Activated naive CD4-positive, alpha-beta T cell (primary cell): ENCODE data around the gene ARHGAP4.

Experiments used
- DNase-seq, 4 experiments: peaks; one replicate each; lab custom pipeline; 2025; lab: John Stamatoyannopoulos, UW

ARHGAP4 gene

GRCh38 chrX:153963546-153963945, 37.5 kb upstream of the ARHGAP4 start:
- DNase-seq = no peak

DNA sequence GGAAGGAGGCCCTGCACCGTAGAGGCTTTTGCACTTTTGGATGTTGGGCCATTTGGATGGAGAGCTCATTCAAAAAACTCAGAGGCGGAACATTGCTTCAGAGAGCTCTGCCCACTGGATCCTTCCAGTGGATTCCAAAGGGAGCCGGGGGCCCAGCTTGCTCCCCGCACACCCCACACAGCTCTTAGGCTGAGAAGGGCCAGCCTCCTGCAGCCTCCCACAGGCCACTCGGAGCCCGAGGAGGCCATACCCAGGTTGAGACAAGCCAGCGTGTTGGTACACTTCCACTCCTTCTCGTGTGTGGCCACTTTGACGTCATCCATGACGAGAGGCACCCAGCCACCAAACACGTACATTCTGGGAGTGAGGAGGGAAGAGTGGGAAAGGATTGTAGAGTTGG, 35.2 kb upstream of the ARHGAP4 start:
- DNase-seq = no peak

DNA sequence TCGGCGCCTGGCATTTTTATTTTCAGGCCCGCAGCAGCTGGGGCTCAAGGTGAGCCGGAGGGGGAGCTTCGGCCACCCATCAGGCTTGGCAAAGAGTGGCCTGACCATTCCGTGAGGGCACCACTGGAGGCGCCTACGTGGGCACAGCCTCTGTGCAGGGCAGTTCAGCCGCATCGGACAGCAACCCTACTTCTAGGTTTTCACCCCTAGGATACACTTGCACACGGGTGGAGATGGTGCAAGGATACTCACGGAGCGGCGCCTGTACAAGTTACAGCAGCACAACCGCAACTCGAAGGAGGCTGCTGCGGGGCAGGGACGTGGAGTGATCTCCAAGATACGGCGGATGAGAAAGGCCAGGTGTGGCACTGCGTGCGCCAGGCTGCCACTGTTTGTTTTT, 34.7 kb upstream of the ARHGAP4 start:
- DNase-seq = no peak

DNA sequence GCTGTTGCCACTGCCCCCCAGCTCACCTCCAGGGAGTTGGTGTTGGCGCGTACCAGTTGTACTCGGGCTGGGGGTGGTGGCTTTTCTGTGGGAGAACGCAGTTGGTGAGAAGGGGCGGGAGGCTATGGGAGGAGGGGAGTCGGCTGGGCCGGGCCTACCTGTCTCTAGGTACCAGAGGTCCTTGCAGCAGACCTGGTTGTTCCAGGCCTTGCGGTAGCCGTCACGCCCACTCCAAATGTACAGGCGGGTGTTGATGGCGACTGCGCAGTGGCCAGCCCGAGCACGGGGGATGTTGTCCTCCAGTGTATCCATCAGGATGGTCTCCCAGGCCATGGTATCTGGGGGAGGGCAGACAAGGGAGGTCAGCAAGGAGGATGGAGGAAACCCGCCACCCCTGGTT, 34.0 kb upstream of the ARHGAP4 start:
- DNase-seq = no peak

DNA sequence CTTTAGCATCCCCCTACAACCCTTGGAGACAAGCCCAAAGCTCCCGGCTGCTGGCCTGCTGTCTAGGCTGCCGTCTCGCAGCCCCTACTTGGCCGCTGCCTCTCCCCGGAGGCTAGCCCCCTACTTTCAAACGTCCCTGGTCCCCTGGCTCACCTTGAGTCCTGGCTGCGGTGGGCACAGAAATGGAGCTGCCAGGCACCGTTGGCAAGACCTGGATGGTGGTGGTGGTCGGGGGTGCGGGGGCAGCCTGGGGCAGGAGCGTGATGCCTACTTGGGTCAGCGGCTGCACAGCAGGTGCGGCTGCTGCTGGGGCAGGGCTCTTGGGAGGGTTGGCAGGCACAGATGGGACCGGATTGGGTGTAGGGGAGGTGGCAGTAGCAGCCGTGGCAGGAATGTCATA, 33.6 kb upstream of the ARHGAP4 start:
- no peak for DNase-seq

DNA sequence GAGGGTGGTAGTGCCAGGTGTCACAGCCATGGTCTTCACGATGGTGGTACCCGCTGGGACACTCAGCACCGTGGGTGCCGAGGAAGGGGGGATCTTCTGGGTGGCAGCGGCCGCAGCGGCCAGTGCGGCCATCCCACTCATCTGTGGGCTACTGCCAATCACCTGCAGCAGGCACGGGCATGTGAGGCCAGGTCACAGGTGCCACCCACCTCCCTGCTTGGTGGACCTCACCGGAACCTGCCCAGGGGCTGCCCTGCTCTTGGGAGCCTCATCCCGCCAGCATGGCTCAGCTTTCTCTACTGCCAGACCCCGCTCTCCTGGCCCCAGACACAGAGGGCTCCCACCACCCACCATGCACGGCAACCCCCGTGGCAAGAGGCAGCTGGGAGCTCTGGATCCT, 32.5 kb upstream of the ARHGAP4 start:
- no peak for DNase-seq

- DNase-seq = no peak
Observed at GRCh38 chrX:153957224-153957623, 31.2 kb upstream of the ARHGAP4 start.

DNA sequence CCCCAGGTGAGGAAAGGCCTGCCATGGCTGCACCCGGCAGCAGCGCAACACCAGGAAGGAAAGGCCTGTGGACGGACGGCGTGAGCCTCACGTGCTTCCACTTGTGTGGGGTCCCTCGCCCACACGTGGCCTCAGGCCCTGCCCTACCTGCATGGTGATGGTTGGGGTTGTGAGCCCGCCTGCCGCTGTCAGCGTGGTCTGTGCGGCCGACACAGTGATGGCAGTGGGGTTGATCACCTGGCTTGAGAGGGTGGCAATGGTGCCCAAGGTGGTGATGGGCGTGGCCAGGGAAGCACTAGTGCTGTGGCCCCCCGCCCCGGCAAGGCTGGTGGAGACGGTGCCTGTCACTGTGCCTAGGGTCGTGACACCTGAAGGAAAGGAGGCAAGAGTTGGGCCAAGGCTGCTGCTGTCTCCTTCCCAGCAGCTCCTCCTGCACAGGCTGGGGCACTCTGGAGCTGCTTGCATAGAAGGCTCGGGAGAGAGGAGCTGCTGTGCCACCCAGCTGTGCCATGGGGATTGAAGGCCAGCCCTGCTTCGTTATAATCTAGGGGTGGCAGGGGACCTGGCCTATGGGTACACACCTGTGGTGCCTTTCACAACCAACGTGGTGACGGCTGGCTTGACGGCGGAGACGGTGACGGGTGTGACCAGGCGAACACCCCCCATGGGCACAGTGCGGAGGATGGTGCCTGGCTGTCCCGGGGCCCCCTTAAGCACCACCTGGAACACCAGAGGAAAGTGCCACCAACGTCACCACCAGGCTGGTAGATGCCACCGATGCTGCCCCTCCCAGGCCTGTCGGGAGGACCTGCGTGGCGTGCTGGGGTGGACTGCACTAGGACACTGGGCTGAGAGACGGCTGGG, 30.2 kb upstream of the ARHGAP4 start:
- DNase-seq = no peak

DNA sequence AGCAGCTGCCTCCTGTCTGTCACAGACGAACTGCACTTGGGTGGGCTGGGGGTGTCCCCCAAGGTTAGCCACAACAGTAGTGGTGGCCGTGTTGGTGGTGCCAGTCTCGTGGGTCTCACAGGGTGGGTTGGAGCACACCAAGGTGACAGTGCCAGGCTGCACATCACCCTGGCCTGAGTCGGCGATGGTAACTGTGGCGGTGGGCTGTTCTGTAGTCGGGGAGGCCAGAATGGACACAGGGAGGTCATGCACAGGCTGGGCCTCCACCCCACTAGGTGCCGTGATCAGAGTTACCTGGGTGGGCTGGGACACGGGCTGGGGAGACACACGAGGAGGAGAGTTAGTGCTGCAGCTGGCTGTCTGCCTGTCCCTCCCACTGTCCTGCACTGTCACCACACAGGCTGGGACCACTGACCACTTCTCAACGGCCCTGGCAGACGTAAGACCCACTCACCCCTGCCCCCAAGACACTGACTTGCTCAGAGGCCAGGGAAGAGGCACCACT, 29.2 kb upstream of the ARHGAP4 start:
- DNase-seq = no peak

DNA sequence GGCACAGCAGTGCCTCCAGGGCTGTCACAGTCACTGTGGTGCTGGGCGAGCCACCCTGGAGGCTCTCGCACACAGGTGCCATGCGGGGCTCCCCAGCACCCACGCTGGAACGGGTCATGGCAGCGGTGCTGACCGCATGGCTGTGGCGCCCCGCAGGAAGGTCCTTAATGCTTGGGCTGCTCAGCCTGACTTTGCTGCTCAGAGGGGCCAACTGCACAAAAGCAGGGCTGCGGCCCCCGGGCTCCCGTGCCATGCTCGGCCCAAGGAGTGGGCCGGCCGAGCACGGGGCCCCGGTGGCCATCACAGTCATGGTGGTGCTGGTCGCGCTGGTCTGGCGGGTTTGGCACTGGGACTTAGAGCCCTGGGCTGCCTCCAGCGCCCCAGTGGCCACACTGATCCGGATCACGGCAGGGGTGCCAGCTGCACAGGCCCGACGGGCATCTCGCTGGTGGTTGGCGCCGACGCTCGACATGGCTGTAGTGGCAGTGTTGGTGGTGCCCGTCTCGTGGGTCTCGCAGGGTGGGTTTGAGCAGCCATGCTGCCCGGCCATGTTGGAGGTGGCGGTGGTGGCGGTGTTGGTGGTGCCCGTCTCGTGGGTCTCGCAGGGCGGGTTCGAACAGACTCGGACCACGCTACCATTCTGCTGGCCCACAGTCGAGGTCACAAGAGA, 28.6 kb upstream of the ARHGAP4 start:
- DNase-seq = no peak

- DNase-seq = no peak
Observed at GRCh38 chrX:153953892-153954557, 28.0 kb upstream of the ARHGAP4 start.

DNA sequence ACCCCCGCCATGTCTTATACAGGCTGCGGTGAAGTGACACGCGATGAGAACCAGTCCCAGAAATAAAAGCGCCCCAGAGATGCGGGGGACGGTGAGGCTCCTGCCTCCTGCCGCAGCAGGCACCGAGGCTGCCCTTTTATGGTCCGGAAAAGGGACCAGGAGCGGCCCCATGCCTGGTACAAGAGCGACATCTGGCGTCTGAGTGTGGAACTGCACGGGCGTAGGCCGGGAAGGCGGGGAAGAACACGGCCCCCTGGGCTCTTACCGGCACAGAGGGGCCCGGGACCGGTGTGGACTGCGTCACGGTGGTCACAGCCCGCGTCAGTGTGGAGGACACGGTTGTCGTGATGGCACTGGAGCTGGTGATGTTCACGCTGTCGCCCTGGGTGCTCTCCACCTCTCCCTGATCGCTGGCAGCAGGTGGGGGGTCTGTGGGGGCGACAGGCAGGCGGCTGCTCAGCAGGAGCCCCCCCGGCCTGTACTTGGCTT, 27.3 kb upstream of the ARHGAP4 start:
- DNase-seq = peak in 3 of 4 experiments; percentile 71 to 78 (median 74)

- no peak for DNase-seq
Observed at GRCh38 chrX:153952373-153953026, 26.4 kb upstream of the ARHGAP4 start.

DNA sequence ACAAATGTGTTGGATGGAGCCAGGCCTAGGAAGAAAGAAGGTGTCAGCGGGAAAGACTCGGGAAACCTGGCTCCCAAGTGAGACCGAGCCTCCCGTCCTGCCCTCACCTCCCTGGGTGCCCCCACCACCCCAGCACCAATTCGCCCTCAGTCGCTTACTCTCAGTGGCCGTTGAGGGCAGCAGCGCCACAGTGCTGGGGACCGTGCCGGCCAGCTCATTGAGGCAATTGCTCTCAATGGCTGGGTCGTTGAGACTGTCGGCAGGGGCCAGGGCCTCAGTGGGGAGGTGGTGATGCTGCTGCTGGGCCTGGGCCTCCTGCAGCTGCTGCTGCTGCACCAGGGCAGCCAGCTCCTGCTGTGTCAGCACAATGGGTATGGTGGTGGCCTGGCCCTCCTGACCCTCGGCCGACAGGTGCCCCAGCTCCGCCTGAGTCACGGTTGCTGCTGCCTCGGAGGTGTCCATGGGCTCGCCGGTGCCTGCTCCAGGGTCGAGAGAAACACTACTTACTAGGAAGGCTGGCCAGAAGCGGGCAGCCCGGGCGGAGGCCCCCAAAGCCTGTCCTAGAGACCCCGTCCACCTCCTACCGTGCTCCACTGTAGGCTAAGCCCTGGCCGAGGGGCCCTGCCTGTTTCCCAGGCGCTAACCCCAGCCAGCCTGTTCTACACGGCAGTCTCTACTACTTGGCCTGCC, 25.8 kb upstream of the ARHGAP4 start:
- DNase-seq = no peak

- no peak for DNase-seq
Observed at GRCh38 chrX:153950127-153950526, 24.1 kb upstream of the ARHGAP4 start.

DNA sequence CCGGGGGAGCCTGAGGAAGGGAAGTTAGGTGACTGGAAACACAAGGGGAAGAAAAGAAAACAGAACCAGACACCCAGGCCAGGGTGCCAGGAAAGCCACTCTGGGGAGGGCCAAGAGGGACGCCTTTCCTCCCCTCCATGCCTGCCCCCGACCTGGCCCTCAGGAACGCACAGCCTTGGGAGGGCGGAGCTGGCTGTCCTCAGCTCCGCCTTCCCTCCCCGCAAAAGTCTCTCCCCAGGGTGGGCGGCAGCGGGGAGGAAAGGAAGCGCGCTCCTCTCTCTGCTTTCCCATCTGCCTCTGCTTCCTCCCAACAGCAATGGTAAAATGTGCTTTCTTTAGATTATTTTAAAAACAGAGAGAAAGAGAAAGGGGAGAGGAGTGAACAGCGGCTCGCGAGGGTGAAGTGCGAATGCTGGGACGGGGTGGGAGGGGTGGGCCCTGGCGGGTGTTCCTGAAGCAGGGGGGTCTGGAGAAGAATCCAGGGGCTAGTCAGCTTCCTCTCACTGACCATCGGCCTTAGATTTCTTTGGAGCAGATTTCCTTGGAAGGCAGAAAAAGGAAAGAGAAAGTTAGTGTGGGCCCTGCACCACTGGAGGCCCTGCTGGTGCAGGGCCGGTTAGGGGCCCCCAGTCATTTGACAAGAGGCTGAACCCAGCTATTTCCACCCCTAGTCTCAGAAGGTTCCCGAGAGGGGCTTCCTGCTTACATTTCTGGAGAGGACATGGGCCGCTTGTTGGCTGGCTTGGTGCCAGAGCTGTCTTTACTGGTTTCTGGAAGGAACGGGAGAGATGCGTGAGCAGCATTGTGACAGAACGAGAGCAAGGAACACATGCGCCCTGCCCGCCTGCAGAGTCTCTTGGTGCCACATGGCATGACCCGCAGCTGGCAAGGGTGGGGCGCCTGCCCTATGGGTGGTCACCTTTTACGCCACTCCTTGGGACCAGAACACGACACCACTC, 23.1 kb upstream of the ARHGAP4 start:
- DNase-seq = no peak

- no peak for DNase-seq
Observed at GRCh38 chrX:153948002-153948466, 22.0 kb upstream of the ARHGAP4 start.

DNA sequence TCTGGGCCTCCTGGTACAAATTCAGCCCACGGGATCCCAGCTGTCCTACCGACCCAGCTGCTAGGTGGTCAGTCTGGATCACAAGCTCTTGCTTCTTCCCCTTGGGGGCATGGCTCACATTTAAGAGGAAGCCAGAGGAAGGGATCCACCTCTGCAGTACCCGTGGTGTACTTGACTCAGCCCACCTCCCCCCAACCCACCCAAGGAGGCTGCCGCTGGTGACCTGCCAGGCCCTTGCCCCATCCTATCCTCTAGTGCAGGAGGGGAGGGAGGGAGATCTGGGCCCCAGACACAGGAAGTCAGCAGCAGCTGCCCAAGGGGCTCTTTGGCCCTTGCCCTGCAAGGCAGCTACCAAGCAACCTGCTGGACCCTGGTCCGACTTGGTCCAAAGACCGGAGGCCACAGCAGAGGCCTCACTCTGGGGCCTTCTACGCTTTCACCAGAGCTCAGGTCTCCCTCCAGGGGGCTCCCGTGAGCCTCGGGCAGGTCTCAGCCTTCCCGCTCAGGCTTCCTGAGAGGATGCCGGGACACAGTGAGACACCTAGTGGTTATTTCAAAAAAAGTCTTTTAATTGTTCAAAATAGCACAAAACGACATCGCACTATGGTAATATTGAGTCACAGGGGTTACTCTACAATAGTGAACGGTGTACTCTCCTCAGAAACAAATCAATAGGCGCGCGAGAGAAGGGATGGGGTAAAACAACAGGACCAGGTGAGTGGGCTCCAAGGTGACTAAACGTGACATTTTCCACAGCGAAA, 21.1 kb upstream of the ARHGAP4 start:
- peak; percentile 18 to 75 (median 45) for DNase-seq
